GM21390 (cell line): Measurements from ENCODE around the gene TMEM184A.
"Not testable (repeated sequence)": the region's sequence is repeated elsewhere in the genome, so short reads cannot be mapped to it uniquely, and the experiment has no call there.

Experiments
- ATAC-seq: cut with Tn5 transposase; IDR thresholded peaks from one replicate; pipeline ENCODE4 v1.9.1; 2021; ENCODE audit not compliant: unreplicated experiment

The TMEM184A gene

DNA sequence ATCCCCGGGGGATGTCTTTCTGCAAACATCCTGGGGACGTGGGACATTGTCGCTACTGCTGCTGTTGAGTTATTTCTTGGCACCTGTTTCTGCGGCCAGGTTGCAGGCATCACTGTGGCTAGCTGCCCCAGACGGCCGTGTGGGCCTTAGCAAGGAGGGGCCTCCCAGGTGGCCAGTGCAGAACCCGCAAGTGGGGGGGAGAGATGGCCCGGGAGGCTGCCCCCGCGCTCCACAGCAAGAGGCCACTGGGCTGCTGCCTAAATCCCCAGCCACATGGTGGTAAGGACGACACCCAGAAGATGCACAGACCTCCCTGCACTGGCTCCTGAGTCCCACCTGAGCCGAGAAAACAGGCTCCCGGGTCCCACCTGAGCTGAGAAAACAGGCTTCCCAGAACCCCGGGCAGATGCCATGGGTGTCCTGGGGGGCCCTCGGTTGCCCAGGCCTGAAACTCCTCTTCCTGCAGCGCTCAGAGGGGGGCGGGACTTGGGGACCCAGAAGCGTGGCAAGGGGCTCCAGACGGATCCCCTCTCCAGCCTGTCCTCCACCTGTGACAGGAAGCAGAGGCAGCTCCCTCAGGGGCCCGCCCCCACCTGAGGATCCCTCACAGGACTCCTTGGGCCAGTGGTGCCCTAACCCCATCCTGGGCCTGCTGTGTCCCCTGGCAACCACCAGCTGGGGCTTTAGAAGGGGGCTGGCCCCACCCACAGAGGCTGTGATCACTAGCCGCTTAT, 26.5 kb downstream of the TMEM184A start:
- ATAC-seq = no peak

DNA sequence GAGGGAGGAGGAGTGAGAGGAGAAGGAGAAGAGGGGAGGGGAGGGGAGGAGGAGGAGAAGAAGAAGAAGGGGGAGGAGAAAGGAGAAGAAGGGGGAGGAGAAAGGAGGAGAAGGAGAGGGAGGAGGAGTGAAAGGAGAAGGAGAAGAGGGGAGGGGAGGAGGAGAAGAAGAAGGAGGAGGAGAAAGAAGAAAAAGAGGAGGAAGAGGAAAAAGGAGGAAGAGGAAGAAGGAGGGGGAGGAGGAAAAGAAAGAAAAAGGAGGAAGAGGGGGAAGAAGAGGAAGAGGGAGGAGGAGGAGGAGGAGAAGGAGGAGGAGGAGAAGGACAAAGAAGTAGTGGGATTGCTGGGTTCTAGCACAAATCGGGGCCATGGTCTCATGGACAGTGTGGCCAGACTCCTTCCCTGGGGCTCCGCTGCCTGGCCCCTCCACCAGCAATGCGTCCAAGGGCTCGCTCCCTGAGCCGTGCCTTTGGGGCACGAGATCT, 29.7 kb downstream of the TMEM184A start:
- no peak for ATAC-seq

DNA sequence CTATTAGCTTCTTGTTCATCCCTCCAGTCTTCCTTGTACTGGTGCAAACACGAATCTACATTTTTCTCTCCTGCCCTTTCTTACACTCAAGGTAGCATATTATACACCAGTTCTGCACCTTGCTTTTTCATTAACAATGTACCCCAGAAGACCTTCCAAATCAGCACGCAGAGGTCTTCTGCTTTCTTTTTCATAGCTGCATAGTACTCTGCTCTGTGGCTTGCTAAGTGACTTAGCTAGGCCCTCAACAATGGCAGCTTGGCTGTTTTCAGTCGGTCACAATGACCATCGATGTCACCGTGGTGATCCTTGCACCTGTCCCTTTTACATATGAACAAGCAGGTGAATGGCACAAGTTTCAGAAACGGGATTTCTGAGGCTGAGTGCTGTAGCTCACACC, 30.6 kb downstream of the TMEM184A start:
- no peak for ATAC-seq

DNA sequence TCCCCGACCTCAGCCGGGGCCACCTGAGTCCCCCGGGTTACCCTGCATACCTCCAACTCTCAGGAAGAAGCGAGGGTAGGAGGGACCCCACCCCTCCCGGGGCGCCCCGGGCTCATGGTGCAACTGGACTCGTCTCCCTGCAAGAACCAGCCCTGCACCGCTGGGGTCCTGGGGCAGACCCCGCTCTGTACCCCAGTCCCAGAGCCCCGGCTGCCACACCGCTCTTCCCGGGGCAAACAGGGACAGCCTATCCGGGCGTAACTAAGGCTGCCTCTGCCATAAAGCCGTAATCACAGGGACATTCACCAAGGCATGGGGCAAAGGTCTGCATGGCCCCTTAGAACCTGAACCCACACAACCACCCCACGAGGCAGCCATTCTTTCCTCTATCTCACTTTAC, 32.2 kb downstream of the TMEM184A start:
- ATAC-seq = no peak

DNA sequence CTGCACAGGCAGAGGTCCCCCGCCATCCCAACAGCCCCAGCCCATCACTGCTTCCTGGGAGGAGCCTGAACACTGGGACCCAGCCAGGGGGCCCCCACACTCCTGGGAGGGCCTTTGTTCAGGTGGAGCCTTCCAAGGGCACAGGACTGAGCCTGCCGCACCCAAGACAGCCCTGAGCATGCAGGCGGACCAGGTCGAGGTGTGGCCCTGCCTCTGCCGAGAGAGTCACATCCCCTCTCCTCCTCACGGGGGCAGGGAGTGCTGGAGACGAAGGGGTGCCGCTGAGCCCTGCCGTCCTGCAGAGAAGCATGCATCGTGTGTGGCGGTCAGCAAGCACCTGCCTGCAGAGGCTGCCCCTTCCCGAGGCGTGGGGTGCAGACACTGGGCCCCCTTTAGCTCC, 32.8 kb downstream of the TMEM184A start:
- no peak for ATAC-seq

DNA sequence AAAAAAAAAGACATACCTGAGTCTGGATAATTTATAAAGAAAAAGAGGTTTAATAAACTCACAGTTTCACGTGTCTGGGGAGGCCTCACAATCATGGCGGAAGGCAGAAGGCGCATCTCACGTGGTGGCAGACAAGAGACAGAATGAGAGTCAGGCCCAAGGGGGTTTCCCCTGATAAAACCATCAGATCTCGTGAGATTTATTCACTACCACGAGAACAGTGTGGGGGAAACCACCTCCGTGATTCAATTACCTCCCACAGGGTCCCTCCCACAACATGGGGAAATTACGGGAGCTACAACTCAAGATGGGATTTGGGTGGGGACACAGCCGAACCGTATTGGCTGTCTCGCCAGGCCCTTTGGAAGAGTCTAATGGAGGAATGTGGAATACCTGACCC, 34.5 kb downstream of the TMEM184A start:
- ATAC-seq = no peak

DNA sequence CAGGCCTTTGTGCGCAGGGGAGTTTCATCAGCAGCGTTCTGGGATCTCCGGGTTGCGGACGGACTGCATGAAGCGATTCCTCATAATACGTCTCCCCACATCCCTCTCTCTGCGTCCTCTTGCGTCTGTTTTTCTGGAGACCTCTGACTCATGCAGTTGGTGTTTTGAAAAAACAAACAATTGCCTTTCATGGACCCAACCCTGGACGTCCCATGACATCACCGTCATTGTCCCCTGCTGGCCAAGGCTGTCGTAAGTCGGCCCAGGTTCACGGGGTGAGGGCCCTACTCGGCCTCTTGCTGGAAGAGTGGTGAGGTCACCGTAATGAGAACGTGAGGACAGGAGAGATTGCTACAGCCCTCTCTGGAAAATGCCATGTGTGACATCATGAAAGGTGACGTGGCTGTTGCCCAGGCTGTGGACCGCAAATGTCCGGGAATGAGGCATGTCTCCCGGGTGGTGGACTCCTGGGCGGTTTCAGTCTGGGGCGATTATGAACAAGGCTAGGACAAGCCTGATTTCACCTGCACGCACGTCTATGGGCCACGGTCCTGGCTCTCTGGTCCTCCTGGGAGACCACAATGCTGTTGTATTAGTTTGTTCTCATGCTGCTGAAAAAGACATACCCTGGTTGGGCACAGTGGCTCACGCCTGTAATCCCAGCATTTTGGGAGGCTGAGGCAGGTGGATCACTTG, 35.3 kb downstream of the TMEM184A start:
- ATAC-seq = no peak

DNA sequence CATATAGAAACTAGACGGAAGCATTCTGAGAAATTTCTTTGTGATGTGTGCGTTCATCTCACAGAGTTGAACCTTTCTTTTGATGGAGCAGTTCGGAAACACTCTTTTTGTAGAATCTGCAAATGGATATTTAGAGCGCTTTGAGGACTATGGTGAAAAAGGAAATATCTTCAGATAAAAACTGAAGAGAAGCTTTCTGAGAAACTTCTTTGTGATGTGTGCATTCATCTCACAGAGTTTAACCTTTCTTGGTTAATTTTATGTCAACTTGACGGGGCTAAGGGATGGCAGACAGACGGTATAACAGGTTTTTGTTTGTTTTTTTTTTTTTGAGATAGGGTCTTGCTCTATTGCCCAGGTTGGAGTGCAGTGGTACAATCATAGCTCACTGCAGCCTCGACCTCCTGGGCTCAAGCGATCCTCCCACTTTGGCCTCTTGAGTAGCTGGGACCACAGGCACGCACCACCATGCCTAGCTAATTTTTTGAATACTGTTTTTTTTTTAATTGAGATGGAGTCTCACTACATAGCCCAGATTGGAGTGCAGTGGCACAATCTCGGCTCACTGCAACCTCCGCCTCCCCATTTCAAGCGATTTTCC, 36.6 kb downstream of the TMEM184A start:
- ATAC-seq = not testable (repeated sequence)

DNA sequence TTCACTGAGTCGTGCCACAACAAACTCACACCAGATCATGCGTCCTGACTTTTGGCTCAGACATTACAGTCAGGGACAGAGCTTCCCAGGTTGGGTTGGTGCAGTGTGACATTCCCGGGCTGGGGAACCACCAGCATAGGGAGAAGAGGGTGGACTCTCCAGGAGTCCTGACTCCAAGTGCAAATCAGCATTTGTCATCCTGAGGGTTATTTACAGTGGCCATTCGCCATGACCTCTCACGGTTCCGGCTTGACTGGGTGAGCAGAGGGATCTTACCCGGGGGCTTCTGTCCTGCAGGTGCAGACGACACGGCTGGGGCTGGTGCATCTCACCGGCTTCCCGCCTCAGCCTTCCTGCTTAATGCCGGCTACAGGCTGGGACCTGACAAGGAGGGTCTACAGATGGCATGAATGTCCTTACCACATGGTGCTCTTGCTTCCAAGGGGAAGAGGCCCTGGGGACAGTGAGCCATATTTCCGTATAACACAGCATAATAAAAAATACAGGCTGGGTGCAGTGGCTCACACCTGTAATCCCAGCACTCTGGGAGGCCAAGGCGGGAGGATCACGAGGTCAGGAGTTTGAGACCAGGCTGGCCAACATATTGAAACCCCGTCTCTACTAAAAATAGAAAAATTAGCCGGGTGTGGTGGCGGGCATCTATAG, 39.3 kb downstream of the TMEM184A start:
- no peak for ATAC-seq

DNA sequence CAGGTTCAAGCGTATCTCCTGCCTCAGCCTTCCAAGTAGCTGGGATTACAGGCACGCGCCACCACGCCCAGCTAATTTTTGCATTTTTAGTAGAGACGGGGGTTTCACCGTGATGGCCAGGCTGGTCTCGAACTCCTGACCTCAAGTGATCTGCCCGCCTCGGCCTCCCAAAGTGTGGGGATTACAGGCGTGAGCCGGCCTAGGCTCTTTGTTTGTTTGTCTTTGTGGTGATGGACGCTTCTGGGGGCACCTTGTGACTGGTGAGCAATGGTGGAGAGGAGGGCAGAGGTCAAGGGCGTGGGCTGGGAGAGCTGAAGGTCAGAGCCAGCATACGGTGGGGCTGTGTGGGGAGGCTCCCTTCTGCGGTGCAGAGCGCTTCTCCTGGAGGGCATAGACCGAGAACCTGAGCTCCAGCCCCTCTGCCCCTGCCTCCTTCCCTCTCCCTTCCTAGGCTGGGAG, 40.5 kb downstream of the TMEM184A start:
- ATAC-seq = not testable (repeated sequence)

DNA sequence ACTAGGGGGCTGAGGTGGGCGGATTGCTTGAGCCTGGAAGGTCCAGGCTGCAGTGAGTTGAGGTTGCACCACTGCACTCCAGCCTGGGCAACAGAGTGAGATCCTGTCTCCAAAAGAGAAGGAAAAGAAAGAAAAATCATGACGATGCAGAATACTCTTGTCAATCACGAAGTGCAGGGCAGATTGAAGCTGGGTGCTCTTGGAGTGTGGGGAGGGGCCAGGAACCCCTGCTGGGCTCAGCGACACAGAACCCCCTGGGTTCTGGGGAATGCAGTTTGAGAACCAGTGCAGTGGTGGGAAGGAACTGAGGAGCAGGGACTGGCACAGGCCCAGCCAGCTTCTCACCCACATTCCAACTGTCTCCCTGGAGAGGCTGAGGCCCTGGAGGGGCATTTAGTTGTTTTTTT, 41.0 kb downstream of the TMEM184A start:
- ATAC-seq = no peak

DNA sequence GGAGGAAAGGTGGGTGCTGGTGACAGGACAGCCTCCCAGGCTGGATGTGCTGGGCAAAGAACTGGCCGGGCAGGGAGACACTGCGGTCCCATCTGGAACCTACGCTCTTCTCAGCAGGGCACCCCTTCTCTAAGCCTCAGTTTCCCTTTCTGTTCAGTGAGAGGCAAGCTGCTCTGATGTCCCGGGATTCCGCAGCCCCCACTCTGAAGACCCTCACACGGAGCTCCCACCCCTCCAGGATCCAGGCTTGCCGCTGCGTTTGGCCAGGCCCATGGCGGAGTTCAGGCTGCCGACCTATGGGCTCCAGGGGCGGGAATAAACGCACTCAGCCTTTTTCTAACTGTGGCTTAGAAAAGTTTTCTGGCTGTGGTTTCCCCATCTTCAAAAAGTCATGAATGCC, 41.6 kb downstream of the TMEM184A start:
- no peak for ATAC-seq

DNA sequence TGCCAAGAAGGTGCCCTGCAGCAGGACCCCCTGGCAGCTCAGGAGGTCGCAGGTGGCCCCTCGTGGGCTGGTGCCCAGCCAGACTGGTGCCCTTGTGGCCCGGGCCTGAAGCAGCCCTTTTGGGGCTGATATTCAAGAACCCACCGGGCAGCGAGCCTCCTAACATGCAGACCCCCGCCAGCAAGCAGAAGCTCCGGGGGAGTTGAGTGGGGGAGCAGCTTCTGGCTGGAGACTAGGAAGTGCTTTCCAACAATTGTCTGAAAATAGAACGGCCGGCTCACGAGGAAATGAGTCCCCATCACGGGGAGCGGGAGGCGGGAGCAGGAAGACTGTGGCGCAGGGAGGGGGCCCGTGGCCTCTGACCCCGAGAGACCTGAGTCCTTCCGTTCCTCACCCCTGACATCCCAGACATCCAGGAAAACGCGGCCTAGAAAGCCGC, 42.3 kb downstream of the TMEM184A start:
- ATAC-seq = no peak

DNA sequence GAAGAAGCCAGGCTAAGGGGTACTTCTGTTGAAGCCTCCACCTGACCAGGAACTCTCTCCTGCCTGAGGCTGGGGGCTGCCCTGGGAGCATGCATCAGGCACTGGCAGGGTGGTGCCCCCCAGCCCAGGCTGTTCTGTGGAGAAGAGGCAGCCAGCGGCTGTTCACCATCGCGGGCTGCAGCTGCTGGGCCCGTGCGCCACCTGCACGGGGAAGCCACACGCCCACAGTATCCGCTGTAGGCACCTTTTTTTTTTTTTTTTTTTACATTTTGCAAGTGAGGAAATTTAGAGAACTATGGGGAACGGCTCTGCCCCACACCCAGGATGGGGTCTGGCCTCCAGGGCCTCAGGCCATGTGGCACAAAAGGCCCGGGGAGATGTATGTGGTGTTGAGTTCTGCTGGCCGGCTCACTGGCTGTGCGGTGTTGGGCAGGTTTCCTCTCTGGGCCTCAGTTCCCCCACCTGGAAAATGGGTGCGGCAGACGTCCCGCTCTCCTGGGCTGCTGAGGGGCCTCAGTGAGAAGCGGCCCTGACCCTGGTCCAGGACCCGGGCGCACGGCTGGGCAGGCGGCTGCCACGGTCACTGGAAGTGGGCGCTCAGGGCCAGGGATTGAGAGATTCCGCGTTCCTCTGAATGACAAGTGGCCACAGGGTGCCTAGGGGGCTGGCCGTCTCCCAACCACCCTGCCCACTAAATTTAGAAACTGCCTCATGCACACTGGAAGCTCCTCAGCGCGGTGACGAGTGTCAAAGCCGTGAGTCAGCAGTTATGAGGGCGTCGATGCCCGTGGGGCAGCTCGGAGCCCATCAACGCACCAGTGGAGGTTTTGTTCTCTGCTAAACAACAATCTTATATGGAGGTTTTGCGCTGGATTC, 43.0 kb downstream of the TMEM184A start:
- ATAC-seq = no peak

DNA sequence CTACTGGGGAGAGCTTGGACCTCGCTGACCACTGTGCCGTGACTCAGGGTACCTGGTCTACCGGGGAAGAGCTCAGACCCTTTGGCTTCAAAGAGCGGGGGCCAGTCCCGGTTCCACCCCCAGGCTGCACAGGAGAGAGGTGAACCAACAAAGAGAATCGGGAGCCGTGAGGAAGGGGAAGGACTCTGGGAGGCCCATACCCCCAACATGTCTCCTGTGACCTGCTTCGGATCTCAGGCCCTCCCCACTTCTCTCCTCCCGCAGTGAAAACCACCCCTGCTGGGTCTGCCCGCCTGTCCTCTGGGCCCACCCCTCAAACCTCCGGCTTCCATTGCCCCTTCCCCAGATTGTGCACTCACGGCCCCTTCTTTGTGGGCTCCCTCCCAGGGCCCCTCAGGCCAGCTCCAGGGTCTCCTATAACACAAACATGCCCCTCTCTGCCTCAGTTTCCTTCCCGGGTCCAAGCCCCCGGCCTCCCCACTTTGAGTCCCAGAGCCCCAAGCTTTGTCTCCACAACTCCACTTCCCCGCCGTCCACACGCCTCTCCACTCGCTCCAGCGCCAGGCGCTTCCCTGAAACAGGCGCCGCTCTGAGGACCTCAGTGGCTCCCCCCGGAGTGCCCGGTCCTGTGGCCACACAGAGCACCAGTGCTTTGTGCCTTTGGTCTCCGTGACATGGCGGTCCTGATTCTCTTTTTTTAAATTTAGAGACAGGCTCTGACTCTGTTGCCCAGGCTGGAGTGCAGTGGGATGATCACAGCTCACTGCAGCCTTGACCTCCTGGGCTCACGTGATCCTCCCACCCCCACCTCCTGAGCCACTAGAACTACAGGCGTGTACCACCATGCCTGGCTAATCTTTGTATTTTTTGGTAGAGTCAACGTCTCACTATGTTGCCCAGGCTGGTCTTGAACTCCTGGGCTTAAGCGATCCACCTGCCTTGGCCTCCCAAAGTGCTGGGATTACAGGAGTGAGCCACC, 44.3 kb downstream of the TMEM184A start:
- ATAC-seq = no peak

DNA sequence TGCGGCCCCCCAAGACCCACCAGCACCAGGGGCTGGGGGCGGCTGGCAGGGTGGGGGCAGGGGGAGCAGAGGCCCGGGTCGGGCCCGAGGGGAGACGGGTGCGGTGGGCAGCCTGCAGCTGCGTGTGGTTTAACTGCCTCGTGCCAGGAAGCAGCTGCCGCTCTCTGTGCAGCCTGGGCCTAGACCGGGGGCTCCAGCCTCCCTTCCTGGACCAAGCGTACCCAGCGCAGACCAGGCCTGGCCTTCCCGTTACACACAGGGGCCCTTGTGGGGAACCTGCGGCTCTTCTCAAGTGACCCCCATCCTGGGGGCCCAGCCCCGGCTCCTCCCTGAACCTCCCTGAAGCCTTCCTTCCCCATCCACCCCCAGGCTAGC, 45.2 kb downstream of the TMEM184A start:
- no peak for ATAC-seq

DNA sequence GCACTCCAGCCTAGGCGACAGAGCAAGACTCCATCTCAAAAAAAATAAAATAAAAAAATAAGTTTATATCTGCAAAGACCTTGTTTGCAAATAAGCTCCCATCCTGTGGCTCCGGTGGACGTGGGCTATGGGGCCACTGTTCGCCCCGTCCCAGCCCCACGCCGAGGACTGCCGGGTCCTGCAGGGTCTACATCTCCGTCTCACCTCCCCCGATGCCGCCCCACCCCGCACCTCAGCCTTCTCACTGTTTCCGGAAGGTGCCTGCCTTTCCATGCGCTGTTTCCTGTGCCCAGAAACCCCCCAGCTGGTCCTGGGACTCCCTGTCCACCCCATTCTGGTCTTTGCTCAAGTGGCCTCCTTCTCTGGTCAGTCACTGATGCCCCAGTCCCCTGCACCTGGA, 46.8 kb downstream of the TMEM184A start:
- no peak for ATAC-seq

DNA sequence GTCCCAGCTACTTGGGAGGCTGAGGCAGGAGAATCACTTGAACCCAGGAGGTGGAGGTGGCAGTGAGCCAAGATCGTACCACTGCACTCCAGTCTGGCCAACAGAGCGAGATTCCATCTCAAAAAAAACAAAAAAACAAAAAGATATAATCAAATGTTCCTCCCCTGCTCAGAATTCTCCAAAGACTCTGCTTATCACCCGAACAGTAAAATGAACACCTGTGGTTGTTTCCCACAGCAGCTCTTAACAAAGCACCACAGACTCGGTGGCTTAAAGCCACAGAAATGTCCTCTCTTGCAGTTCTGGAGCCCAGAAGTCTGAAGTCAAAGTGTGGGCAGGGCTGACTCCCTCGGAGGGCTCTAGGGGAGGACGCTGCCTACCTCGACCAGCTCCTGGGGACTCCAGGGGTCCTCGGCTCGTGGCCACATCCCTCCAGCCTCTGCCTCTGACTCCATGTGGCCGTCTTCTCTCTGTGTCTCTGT, 47.7 kb downstream of the TMEM184A start:
- ATAC-seq = no peak
